ENCODE data around the gene ATP11A.

GRCh38 chr13:112910016-112910415 lies 220.2 kb downstream of the ATP11A start:
- no peak for TF ChIP-seq GATA3 (IDR thresholded peaks at IDR 0.05; ENCODE audit: low read depth, low read length)
- no peak for TF ChIP-seq GATA2 (IDR thresholded peaks at IDR 0.05; ENCODE audit: low read depth, low read length)
